CD4-positive, alpha-beta T cell treated with Interleukin-17A for 4 hours (primary cell): Measurements from ENCODE around the gene SLC12A3.
"Not testable (repeated sequence)": the region's sequence is repeated elsewhere in the genome, so short reads cannot be mapped to it uniquely, and the experiment has no call there.

Source experiments
- DNase-seq: peaks from one replicate; pipeline ENCODE4 v3.0.0-alpha.2; 2020; ENCODE audit warnings: mixed read lengths

The SLC12A3 gene

DNA sequence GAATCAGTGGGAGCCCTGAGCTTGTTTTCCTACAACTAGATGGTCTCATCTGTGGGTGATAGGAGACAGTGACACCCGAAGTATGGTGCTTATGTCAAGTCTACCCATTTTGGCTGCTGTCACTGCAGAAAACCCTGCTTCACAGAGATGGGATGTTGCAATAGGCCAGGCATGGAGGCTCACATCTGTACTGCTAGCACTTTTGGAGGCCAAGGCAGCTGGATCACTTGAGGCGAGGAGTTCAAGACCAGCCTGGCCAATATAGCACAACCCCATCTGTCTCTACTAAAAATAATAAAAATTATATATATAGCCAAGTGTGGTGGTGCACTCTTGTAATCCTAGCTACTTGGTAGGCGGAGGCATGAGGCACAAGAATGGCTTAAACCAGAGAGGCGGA, 64.6 kb downstream of the SLC12A3 start:
- DNase-seq = no peak

- no peak for DNase-seq
Observed at GRCh38 chr16:56930486-56931270, 65.7 kb downstream of the SLC12A3 start.

- no peak for DNase-seq
Observed at GRCh38 chr16:56931271-56931891, 66.4 kb downstream of the SLC12A3 start.

DNA sequence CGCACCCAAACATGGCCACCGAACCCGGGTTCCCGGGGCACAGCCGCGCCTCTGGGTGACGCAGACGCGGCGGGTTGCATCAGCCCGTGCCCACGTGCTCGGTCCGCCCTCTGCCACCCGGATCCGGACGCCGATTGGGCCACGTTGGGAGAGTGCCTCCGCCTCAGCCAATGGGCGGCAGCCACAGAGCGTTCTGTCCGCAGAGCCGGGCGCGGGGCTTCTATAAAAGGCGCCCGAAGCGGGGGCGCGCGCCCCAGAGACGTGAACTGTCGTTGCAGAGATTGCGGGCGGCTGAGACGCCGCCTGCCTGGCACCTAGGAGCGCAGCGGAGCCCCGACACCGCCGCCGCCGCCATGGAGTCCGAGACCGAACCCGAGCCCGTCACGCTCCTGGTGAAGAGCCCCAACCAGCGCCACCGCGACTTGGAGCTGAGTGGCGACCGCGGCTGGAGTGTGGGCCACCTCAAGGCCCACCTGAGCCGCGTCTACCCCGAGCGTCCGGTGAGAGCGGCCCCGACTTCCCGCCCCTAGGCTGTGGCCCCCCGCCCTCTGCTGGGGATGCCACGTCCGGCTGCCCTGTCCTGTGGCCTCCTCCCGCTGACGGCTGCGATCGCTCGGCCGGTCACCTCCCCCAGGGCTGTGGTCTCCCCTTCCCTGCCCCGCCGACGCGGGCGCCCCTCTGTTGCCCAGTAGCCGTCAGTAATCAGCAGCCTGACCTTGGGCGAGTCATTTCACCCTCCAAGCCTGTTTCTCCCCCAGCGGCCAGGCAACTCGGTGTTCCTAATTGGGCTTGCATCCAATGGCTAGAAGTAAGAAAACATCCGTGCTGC, 67.1 kb downstream of the SLC12A3 start, which contains the start of gene HERPUD1:
HERPUD1 (plus strand) TSS at position 251 of the 829 bp plus-strand sequence; CDS start at position 354, 103 bp downstream.
- DNase-seq = peak; percentile 98

DNA sequence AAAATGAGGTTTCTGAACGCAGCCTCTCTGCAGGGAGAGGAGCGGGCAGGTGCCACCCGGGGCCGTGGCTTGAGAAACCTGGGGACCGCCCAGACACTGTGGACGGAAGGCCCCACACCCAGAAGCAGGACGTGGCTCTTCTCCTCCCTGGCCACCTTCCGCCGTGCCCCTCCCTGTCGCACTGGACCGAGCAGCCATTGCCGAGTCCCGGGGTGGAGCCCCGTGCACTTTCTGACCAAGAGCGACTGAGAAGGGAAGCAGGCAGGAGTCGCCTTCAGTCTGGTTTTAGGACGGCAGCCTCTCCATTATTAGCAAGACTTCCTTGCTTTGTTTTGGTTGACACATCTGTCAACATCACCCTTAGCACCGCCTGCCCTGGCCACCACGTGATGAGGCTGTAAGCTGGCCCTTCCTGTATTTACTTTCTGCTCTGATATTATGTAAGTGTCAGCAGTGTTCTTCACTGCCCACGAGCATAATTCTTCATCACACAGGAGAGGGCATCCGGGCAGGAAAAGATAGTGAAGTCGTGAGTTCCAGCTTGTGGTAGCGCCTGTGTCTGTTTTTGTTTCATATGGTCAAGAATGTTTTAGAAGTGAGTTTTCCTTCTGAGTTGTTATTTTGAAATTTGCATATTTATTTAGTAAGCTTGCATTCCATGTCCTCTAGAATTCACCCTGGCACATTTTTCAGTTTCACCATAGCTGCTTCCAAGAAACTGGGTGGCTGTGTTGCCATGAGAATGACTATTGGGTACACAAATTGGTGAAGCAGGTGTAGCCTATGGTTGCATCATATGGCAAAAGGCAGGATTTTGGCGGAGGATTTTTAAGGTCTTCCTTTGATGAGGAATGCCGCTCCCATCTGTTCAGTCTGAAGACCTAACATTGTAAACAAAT, 68.0 kb downstream of the SLC12A3 start:
- DNase-seq = peak; percentile 46

DNA sequence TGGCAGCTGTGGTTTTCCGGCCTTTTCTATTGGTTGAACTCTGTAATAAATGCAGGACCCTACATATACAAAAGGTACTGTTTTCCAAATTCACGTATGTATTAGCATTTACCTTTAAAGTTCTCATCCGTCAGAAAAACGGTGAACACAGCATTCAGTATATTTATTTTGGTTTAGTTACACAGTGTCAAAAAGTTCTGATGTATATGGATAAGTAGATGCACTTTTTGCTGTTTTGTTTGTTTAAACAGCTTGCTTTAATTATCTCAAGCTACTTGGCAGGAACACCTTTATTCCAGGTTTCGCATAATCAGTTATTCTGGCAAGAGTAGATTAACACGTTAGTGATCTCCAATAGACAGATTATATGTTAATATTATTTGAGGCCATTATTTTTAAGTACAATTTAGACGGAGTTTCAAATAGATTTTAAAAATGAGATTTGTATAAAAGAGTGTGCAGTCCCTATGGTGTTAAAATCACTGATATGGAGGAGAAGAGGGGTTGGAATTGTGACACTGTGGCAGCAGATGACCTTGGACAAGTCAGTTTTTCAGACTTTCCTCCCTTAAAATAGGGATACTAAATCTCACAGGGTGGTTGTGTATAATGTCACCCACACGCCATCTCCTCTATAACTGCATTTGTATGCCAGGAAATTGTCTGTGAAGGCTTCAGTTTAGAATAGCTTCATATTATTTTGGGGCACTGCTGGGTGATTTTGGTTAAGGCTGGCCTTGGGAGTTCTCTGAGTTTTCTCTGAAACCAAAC, 69.0 kb downstream of the SLC12A3 start:
- DNase-seq = no peak

DNA sequence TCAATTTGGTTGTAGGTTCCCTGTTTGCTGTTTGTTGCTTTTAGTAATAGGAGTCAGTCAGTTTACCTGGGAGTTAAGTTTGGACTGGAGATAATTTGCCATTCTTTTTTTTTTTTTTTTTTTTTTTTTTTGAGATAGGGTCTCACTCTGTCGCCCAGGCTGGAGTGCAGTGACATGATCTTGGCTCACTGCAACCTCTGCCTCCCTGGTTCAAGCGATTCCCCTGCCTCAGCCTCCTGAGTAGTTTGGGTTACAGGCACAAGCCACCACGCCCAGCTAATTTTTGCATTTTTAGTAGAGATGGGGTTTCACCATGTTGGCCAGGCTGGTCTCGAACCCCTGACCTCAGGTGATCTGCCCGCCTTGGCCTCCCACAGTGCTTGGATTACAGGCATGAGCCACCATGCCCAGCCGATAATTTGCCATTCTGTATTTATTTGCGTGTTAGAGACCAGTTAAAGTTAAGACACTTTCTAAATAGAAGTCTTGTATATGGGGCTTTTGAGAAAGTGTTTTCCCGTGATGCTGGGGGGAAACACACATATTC, 69.7 kb downstream of the SLC12A3 start:
- DNase-seq = not testable (repeated sequence)

GRCh38 chr16:56935201-56935600, 70.2 kb downstream of the SLC12A3 start:
- DNase-seq = no peak

DNA sequence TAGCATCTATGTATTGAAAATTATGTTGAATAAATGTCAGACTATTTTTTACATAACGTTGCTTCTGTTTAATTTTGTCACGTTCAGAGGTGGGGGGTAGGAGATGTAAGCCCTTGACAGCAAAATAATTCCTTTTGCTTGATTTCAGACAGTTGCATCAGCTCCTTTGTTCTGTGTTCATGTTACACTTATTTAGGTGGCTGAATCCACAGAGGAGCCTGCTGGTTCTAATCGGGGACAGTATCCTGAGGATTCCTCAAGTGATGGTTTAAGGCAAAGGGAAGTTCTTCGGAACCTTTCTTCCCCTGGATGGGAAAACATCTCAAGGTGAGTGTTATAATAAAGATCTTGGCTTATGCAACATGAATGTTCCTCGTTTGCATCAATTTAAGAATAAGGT, 71.5 kb downstream of the SLC12A3 start:
- no peak for DNase-seq

GRCh38 chr16:56936950-56937349, 71.9 kb downstream of the SLC12A3 start:
- DNase-seq = no peak

GRCh38 chr16:56938664-56939513, 73.9 kb downstream of the SLC12A3 start:
- peak; percentile 44 for DNase-seq

DNA sequence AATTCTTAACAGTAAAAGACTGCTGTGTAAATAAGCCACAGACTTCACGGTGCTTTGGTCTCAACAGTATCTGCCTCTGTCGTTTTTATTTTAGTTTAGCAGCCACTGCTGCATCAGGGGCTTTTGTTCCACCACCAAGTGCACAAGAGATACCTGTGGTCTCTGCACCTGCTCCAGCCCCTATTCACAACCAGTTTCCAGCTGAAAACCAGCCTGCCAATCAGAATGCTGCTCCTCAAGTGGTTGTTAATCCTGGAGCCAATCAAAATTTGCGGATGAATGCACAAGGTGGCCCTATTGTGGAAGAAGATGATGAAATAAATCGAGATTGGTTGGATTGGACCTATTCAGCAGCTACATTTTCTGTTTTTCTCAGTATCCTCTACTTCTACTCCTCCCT, 74.8 kb downstream of the SLC12A3 start:
- DNase-seq = no peak

DNA sequence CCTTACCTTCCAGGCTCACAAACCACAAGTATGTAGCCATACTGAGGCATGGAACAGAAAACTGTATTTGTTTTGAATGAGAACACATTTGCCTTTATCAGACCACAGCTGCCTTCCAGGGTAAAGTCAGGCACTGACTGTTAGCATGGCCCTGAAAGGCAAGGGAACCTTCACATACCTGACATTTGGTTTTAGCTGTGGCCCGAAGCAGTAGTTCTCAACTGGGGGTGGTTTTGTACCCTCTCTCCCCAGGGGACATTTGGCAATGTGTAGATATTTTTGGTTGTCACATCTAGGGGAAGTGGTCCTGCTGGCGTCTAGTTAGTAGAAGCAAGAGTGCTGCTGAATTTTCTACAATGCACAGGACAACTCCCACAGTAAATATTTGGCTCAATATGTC, 76.1 kb downstream of the SLC12A3 start:
- DNase-seq = no peak

GRCh38 chr16:56941856-56942331, 76.9 kb downstream of the SLC12A3 start:
- no peak for DNase-seq

DNA sequence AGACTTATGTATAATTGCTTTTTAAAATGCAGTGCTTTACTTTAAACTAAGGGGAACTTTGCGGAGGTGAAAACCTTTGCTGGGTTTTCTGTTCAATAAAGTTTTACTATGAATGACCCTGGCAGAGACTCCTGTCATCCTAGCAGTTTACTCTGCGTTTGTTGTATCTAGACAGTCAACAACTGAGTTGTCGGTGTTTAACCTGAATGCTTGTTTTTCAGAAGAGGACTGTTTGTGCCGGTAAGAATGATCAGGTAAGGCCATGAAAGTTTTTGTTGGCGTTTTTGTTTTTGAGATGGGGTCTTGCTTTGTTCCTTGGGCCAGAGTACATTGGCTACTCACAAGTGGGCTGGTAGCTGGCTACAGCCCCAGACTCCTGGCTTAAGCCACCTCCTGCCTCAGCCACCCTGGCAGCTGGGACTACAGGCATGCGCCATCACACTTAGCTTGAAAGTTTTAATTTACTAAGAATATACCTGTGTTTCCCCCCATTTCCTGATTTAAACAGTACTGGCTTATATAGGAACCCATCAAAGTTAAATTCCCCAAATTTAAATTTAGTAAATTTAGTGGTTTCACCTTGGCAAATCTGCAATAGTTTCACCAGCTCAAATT, 78.9 kb downstream of the SLC12A3 start:
- no peak for DNase-seq

DNA sequence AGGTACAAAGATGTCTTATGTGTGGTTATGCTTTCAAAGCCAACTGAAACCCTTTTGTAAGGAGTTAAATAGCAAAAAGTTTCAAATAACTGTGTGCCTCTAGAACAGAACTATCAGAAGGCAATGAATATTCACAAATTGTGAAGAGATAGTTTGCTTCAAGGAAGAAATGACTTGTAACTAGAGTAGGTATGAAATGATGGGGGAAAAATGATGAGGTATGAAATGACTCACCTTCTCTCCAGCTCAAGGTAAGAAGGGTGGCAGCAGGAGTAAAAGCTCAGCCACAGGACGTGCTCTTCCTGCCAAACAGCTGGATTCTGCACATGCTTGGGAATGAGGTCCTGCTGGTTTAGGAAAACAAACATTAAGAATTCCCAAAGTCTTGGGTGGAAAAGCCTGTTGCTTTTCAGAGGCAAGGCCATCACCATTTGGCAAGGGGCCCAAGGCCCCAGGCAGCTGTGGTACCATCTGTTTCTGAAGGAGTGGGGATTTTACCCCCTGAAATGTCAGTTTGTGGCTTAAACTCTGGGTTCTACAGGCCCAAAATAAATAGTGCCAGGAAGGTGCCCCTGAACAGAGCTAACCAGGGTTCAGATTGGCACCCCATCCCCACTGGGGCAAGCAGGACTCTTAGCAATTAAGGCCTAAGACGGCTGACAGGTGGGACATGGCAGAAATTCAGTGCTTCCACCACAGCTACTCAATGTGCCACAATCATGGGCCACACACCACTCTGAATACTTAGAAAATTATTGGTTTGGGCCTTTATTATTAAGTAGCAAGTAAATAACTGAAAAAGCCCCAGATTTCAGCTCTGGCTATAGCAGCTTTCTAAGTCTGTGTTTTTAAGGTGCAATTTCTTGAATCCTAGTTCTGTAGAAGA, 80.2 kb downstream of the SLC12A3 start:
- no peak for DNase-seq

GRCh38 chr16:56945847-56946527, 81.0 kb downstream of the SLC12A3 start:
- no peak for DNase-seq
